ENCODE data around the gene SLC4A1.
A peak's percentile ranks its signal among the peaks of the same experiment; 100 is the strongest.

Gene SLC4A1

DNA sequence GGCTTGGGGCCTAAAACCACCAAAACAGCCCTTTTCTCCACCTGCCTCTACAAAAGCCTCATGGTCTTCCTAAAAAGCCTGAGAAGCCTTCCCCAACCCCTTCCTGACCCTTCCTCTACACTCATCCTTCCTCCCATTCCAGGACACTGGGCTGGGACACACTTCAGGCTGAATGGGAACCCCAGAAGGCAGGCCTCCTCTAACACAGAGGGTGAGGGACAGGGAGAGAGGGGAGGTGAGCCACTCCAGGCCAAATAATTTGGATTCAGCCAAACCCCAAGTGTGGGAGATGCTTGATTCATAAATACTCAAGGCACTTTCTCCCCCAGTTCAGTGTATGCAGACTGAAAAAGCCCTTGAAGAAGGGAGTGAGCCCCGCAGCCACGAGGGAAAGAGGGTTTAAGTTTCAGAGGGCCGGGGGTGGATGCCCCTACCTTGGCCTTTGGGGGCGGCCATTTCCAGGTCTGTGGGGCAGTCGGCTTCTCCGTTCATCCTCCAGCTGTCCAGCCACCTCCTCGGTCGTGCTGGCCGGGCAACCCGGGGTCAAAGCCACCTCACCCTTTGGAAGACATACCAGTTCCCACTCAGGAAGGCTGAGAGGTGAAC is 50.1 kb downstream of the SLC4A1 start:
- TF ChIP-seq POLR2A (IDR thresholded peaks at IDR 0.05; ENCODE audit: low read depth, low read length): no peak

DNA sequence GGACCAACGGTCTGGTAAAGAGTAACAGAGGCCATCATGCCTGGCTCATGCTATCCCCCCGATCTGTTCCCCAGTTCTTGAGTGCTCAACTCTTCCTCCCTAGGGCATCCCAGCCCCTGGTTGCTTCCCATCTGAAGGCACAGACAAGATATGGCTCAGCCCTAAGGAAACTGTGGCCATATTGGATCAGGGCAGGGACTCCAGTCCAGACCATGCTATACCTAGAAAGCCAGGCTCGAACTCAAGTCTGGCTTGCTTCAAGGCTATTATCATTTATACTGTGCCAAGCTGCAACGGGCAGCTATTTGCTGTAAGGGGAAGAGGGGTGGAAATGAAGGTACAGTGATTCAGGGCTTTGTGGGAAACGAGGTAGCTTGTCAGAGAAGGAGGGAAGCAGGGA is 51.2 kb downstream of the SLC4A1 start:
- FAIRE-seq (no peak), DNase-seq (ENCODE audit: insufficient read length, low spot score) (no peak)

More for the DNA sequence above, 50.1 kb downstream of the SLC4A1 start:
- FAIRE-seq (no peak), DNase-seq (ENCODE audit: insufficient read length, low spot score) (no peak)

DNA sequence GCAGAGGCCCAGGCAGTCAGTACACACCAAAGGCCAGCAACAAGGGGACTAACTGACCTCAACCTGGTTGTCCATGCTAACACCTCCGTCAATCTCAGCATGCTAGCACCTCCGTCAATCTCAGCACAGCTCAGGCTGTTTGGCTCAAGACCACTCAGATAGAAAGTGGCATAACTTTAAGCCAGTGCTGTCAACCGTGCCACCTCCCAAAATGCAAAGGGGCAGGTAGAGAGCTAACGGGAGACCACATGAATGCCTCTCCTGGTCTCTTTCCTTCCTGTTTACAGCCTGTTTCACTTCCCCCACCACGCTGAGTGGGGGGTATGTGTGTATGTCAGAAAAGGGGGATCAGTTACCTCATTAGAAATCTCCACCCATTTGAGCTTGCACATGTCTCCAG is 51.8 kb downstream of the SLC4A1 start:
- no peak for TF ChIP-seq POLR2A (IDR thresholded peaks at IDR 0.05; ENCODE audit: low read depth, low read length)
- DNase-seq (ENCODE audit: insufficient read length, low spot score) (no peak), FAIRE-seq (no peak)

More for the DNA sequence above, 51.2 kb downstream of the SLC4A1 start:
- TF ChIP-seq POLR2A (IDR thresholded peaks at IDR 0.05; ENCODE audit: low read depth, low read length): no peak

DNA sequence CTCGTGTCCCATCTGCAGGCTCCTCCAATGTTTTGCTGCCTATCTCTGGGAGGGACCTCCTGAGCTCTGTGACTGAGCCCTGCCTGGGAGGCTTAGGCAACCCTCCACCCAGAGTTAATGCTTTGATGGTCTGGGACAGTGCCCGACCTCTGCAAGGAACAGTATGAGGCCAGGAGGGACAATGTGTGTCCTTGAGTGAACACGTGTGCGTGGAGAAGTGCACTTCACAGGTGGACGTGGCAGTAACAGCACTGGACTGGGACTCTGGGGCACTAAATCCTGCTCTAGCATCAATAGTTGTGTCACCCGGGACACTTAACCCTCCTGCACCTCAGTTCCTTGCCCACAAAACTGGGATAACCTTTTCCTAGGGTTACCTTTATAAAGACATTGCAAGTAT is 53.0 kb downstream of the SLC4A1 start:
- DNase-seq (ENCODE audit: insufficient read length, low spot score) (no peak), FAIRE-seq (no peak)
- TF ChIP-seq POLR2A (IDR thresholded peaks at IDR 0.05; ENCODE audit: low read depth, low read length): no peak

DNA sequence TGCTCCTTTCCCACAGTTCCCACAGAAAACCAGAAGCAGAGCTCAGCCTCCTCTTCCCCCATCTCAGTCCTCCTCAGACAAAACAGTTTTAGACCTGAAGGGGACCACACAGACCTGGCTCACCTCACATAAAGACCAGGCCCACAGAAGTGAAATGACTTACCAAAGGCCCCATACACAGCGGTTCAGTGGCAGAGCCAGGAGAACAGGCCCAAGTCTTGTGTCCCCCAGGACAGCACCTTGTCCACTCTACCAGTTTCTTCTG is 53.8 kb downstream of the SLC4A1 start:
- no peak for TF ChIP-seq POLR2A (IDR thresholded peaks at IDR 0.05; ENCODE audit: low read depth, low read length)
- FAIRE-seq: no peak

DNA sequence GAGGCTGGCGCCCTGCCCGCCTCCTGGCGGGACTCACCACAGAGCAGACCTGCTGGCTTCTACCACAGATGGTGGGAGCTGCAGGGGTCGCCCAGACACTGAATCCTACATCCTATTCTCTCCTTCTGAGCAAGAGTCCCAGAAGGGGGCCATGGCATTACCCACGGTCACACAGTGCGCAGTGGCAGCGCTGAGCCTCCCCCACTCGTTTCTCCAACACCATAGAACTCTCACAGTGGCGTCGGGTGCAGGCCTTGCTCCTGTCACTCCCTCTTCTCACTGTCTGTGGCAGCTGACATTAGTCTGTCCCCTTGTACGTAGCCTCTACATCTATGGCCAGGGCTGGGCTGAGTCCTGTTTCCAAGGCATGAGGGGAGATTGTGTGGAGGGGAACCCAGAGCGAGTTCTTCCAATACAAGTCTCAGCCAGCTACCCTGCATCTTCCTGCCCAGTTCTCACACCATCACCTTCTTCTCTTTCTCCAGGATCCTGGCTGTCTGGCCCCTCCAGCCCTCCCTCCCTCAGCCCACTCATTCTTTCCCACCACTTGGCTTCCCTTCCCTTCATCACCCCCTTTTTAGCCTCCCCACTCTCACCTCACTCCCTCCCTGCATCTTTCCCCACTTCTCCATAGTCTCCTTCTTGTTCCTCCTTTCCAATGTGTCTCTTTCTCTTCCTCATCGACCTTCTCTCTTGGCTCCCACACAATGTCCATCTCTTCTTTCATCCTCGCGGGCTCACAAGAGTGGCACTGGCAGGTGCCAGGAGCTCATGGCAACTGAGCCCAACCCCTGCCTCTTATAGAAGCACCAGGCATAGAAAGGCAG is 54.3 kb downstream of the SLC4A1 start:
- DNase-seq (ENCODE audit: insufficient read length, low spot score) (no peak), FAIRE-seq (no peak)

More for the DNA sequence above, 53.8 kb downstream of the SLC4A1 start:
- DNase-seq (ENCODE audit: insufficient read length, low spot score): no peak

DNA sequence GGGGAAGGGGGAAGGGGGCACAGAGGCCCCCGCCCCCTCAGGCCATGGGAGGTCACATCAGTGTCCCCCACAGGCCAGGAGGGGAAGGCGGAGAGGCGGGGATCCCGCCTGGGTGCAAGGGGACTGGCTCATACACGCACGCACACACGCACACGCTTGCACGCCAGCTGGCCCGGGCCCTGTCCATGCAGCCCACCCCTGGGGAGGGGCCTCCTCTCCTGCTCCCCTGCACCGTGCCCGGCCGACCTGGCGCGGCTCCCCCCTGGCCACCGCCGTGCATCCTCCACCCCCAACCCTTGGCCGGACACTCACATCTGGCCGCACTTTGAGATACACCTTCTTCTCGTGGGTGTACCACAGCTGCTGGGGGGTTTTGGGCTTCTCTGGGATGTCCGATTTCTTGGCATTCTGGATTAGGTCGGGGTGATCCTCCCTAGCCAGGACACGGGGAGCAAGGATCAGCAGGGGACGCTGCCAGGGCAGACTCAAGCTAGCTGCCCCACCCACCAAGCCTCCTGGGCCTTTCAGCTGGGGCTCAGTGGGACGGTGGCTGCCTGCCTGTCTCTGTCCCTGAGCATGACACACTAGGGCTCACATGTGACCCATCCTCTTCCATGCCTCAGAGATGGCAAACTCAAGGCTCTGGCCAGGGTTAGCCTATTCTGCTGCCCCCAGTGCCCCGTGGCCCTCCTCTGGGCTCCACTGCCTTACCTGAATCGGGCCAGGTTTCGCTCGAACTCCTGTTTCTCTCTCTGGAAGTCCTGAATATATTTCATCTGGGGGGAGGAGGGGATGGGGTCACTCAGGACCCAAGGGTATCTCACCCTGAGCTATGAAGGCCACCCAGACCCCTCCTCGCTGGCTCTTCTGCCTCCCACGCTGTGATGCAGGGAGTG is 55.2 kb downstream of the SLC4A1 start:
- DNase-seq (ENCODE audit: insufficient read length, low spot score) (no peak), FAIRE-seq (no peak)
- no peak for TF ChIP-seq POLR2A (IDR thresholded peaks at IDR 0.05; ENCODE audit: low read depth, low read length)

More for the DNA sequence above, 54.3 kb downstream of the SLC4A1 start:
- no peak for TF ChIP-seq POLR2A (IDR thresholded peaks at IDR 0.05; ENCODE audit: low read depth, low read length)

DNA sequence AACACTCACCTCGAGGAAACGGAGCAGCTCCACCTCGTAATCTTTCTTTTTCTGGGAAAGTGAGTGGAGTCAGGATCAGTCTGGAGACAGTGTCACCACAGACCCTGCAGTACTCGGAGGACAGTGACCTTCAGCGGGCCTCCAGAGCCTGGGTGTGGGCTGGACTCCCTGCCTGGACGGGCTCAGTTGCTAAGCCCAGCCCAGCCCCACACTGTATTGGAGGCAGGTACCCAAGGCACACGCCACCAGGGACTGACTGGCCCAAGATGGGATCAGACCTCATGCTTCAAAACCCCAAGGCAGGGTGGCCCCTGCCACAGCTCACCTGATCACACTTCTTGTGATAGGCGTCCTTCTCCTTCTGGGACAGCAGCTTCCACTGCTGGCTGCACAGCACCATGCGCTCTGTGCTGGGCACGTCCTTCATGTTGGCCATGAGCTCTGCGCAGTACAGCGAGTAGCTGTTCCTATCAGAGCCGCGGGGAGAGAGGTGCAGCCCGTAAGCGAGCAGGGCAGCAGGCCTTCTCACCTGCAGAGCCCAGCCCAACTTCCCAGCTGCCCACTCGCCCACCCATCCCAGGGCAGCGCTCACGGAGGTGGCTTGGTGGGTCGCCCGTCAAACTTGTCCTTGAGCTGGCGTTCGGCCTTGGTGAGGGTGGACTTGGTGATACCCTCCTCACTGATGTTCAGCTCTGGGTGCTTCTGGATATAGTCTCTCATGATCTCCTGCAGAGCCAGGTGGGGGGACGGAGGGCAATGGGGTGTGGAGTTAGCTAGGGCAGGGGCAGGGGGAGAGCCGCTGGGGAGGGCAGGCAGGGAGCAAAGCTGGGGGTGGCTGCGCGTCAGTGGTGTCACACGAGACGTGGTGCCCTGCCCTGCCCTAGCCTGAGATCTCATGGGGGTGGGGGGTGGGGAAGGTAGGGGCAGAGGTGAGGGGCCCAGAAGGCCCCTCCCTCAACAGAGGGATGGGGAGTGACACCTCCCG is 56.4 kb downstream of the SLC4A1 start:
- TF ChIP-seq POLR2A (IDR thresholded peaks at IDR 0.05; ENCODE audit: low read depth, low read length): no peak
- DNase-seq (ENCODE audit: insufficient read length, low spot score) (no peak), FAIRE-seq (no peak)

DNA sequence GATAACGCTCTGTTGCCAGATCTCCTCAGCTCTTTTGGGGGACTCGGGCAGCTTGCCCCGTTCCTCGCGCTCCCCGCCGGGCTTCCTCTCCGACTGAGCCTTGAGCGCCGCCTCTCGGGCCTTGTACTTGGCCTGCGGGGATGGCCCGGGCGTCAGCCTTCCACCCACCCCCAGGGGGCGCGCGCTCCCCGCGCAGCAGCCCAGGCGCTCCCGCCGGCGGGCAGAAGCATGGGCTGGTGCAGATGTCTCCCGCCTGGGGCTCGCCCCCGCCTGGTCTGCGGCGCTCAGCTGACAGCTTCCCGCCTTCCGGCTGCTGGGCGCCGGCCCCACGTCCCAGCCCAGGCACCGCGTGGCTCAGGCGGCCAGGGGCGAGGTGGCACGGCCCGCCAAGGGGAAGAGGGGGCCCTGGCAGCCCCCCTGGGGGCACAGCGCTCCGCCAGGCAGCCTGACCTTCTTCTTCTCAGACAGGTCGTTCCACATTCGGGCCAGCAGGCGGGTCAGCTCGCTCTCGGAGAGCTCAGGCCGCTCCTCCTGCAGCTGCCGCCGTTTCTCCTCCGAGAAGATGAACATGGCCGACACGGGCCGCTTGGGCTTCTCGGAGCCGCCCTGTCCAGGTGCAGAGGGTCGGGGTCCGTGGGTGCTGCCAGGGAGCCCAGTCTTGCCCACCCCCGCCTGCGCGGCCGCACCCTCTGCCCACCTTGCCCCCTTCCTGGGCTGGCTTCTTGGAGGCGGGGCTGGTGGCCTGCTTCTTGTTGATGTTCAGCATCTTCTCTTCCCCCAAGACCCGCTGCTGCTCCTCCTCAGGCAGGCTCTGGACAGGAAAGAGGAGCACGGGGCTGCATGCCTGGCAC is 57.4 kb downstream of the SLC4A1 start:
- FAIRE-seq (no peak), DNase-seq (ENCODE audit: insufficient read length, low spot score) (peak; percentile 90)
- no peak for TF ChIP-seq POLR2A (IDR thresholded peaks at IDR 0.05; ENCODE audit: low read depth, low read length)

DNA sequence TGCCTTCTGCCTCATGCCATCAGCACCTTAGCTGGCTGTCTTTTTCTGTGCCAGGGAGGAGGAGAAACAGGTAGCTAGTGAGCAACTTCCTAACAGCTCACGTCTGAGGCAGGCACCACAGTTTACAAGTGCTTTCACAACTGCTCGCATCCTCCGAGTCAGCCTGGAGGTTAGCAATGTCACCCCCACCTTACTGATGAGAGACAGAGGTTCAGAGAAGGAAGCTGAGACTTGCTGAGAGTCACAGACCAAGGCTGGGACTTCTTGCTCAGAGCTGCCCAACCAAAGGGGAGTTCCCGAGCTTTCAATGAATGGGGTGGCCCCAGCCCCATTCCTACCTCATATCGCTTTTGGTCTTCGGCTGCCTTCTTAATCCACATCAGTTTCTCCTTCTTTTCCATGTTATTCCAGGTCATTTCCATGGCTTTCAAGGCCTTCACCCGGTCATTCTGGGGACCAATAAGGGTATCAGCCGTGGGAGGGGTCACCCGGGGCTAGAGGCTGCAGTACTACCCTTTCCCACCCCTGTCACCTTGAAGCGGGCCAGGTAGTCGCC is 58.1 kb downstream of the SLC4A1 start:
- DNase-seq (ENCODE audit: insufficient read length, low spot score) (no peak), FAIRE-seq (no peak)
- no peak for TF ChIP-seq POLR2A (IDR thresholded peaks at IDR 0.05; ENCODE audit: low read depth, low read length)

DNA sequence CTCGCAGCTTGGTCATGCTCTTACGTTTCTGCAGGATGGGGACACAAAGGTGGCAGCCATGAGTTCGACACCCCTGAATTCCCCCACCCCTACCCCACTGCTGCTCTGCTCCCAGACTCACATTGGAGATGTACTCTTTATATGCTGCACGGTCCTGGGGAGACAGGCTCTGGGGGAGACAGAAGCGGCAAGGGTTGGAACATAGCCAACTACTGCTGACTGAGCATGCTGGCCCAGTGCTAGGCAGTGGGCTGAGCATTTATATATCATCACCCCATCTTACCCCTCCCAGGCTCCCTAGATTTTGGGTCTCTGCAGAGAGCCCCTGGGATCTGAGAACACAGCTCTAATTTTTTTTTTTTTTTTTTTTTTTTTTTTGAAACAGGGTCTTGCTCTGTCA is 60.2 kb downstream of the SLC4A1 start:
- TF ChIP-seq POLR2A (IDR thresholded peaks at IDR 0.05; ENCODE audit: low read depth, low read length): no peak
- FAIRE-seq: no peak

DNA sequence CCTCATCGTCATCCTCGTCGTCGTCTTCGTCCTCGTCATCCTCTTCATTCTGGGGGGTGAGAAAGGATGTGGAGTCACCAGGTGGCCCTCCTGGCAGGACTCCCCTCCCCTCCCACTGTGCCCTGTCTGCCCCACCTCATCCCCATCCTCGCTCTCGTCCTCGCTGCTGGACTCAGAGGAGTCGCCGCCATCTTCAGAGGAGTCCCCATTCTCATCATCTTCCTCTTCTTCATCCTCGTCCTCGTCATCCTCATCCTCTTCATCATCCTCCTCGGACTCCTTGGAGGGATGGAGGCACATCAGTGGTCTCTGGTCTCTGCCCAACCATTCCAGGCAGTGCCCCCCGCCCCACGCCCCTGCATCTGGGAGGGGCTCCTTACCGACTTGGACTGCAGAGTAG is 60.6 kb downstream of the SLC4A1 start:
- no peak for TF ChIP-seq POLR2A (IDR thresholded peaks at IDR 0.05; ENCODE audit: low read depth, low read length)
- FAIRE-seq (no peak), DNase-seq (ENCODE audit: insufficient read length, low spot score) (no peak)

More for the DNA sequence above, 60.2 kb downstream of the SLC4A1 start:
- no peak for DNase-seq (ENCODE audit: insufficient read length, low spot score)
